ENCODE data around the gene TSG101.

Gene TSG101

DNA sequence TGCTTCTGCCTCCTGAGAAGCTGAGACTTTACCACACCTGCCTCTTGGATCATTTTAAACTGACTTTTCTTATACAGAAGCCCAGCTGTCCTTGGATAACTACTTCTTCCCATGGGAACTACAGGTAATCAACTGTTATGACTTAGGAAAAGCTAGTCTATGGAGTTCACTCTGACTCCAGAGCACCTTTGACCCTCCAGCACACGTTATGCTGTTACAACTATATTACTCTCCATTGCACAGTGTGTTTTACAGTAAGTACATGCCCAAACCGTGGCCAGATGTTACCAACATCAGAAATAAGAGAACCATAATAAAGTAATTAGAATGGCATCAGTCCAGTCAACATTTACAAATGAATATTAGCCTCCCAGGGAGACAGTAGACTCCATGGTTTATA lies 21.3 kb upstream of the TSG101 start:
- ChIA-PET CTCF (interaction anchor here (0.7 kb wide), 1 partner anchor 433 kb away, joined by 3 read pairs; no protein-coding TSS in a partner anchor), POLR2A (no interaction called here)
- TF ChIP-seq, protein P1, sequence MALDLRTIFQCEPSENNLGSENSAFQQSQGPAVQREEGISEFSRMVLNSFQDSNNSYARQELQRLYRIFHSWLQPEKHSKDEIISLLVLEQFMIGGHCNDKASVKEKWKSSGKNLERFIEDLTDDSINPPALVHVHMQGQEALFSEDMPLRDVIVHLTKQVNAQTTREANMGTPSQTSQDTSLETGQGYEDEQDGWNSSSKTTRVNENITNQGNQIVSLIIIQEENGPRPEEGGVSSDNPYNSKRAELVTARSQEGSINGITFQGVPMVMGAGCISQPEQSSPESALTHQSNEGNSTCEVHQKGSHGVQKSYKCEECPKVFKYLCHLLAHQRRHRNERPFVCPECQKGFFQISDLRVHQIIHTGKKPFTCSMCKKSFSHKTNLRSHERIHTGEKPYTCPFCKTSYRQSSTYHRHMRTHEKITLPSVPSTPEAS (tag by site-specific recombination; IDR thresholded peaks at IDR 0.05) = no peak
- TF ChIP-seq ZNF544 (tag by site-specific recombination; IDR thresholded peaks at IDR 0.05) (no peak), ZNF596 (tag by site-specific recombination; IDR thresholded peaks at IDR 0.05) (no peak), ZNF112 (tag by site-specific recombination; IDR thresholded peaks at IDR 0.05) (no peak), PRDM1 (tag by site-specific recombination; IDR thresholded peaks at IDR 0.05) (no peak), ZNF175 (tag by site-specific recombination; IDR thresholded peaks at IDR 0.05) (no peak), SCRT2 (tag by site-specific recombination; IDR thresholded peaks at IDR 0.05) (no peak), SP3 (tag by site-specific recombination; IDR thresholded peaks at IDR 0.05) (no peak), KLF7 (tag by site-specific recombination; IDR thresholded peaks at IDR 0.05; ENCODE audit: borderline replicate concordance) (no peak), ZNF169 (tag by site-specific recombination; IDR thresholded peaks at IDR 0.05) (no peak), ZNF571 (tag by site-specific recombination; IDR thresholded peaks at IDR 0.05) (no peak), ZNF19 (tag by site-specific recombination; IDR thresholded peaks at IDR 0.05; ENCODE audit: low read depth) (no peak), EGR2 (tag by site-specific recombination; IDR thresholded peaks at IDR 0.05; ENCODE audit: low read depth) (no peak), ZNF510 (tag by site-specific recombination; IDR thresholded peaks at IDR 0.05; ENCODE audit: insufficient replicate concordance) (no peak)
- TF ChIP-seq, protein P2, sequence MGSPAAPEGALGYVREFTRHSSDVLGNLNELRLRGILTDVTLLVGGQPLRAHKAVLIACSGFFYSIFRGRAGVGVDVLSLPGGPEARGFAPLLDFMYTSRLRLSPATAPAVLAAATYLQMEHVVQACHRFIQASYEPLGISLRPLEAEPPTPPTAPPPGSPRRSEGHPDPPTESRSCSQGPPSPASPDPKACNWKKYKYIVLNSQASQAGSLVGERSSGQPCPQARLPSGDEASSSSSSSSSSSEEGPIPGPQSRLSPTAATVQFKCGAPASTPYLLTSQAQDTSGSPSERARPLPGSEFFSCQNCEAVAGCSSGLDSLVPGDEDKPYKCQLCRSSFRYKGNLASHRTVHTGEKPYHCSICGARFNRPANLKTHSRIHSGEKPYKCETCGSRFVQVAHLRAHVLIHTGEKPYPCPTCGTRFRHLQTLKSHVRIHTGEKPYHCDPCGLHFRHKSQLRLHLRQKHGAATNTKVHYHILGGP (tag by site-specific recombination; IDR thresholded peaks at IDR 0.05) = no peak
- TF ChIP-seq, protein P3, sequence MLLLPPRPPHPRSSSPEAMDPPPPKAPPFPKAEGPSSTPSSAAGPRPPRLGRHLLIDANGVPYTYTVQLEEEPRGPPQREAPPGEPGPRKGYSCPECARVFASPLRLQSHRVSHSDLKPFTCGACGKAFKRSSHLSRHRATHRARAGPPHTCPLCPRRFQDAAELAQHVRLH (tag by site-specific recombination; IDR thresholded peaks at IDR 0.05) = no peak
- TF ChIP-seq, protein P4, sequence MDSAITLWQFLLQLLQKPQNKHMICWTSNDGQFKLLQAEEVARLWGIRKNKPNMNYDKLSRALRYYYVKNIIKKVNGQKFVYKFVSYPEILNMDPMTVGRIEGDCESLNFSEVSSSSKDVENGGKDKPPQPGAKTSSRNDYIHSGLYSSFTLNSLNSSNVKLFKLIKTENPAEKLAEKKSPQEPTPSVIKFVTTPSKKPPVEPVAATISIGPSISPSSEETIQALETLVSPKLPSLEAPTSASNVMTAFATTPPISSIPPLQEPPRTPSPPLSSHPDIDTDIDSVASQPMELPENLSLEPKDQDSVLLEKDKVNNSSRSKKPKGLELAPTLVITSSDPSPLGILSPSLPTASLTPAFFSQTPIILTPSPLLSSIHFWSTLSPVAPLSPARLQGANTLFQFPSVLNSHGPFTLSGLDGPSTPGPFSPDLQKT (IDR thresholded peaks at IDR 0.05; ENCODE audit: borderline replicate concordance, low read depth, low read length) = no peak
- TF ChIP-seq, protein P5, sequence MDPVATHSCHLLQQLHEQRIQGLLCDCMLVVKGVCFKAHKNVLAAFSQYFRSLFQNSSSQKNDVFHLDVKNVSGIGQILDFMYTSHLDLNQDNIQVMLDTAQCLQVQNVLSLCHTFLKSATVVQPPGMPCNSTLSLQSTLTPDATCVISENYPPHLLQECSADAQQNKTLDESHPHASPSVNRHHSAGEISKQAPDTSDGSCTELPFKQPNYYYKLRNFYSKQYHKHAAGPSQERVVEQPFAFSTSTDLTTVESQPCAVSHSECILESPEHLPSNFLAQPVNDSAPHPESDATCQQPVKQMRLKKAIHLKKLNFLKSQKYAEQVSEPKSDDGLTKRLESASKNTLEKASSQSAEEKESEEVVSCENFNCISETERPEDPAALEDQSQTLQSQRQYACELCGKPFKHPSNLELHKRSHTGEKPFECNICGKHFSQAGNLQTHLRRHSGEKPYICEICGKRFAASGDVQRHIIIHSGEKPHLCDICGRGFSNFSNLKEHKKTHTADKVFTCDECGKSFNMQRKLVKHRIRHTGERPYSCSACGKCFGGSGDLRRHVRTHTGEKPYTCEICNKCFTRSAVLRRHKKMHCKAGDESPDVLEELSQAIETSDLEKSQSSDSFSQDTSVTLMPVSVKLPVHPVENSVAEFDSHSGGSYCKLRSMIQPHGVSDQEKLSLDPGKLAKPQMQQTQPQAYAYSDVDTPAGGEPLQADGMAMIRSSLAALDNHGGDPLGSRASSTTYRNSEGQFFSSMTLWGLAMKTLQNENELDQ (tag by site-specific recombination; IDR thresholded peaks at IDR 0.05; ENCODE audit: low read depth) = no peak
- H3K4me3 ChIP-seq (ENCODE audit: low read depth, low read length) = no peak overlapping the region
- H3K9me3 ChIP-seq (ENCODE audit: control insufficient read depth, insufficient read depth, low read depth, low read length) = no peaks in the 10 kb centered on the region
- no peak overlapping the region for H3K27ac ChIP-seq (ENCODE audit: extremely low read depth, low read depth, low read length)
- H3K4me1 ChIP-seq (ENCODE audit: control insufficient read depth, insufficient read depth, low read length) = no peaks in the 10 kb centered on the region
- H3K36me3 ChIP-seq (ENCODE audit: control insufficient read depth in 2 of 2, insufficient read depth in 1 of 2, low read length in 2 of 2) = peaks cover 4 to 21% of the 10 kb centered on the region in 2 experiments; a peak in 2 of 3 replicates
